Neural cell (in vitro differentiated cells): ENCODE measurements around the gene SSX2IP. TPM values are rescaled to one million over a fixed set of nuclear protein-coding genes. Genes with fewer than 3 reads are reported as not detected.

ENCODE experiments used
- H2AFZ ChIP-seq: fragments of 200-600, 300-800 bp; sonication (generic), shearing (Covaris generic); 2 replicates; pipeline ENCODE4 v1.6.0; 2014; ENCODE audit warnings: low read depth, mild to moderate bottlenecking, antibody characterized with exemption, low read length, moderate library complexity
- H3F3A ChIP-seq: fragments of 200-600 bp; shearing (Covaris generic); 2 replicates; pipeline ENCODE4 v1.6.1; 2016; ENCODE audit warnings: mild to moderate bottlenecking, moderate library complexity, mixed read lengths, antibody characterized with exemption, low read length; ENCODE audit not compliant: insufficient read depth, poor library complexity, severe bottlenecking
- H3K27ac ChIP-seq: fragments of 200-600, 300-800 bp; sonication (generic), shearing (Covaris generic); 2 replicates; pipeline ENCODE4 v1.5.1; 2014; ENCODE audit warnings: mild to moderate bottlenecking, low read length, moderate library complexity
- H3K27me3 ChIP-seq: fragments of 300-800, 200-600 bp; sonication (generic), shearing (Covaris generic); 2 replicates; pipeline ENCODE4 v1.6.0; 2014; ENCODE audit warnings: mild to moderate bottlenecking, low read depth, low read length, moderate library complexity; ENCODE audit not compliant: insufficient read depth
- H3K36me3 ChIP-seq: fragments of 300-800, 200-600 bp; sonication (generic), shearing (Covaris generic); 2 replicates; pipeline ENCODE4 v1.5.1; 2014; ENCODE audit warnings: mild to moderate bottlenecking, antibody characterized with exemption, low read length, moderate library complexity; ENCODE audit not compliant: insufficient read depth
- H3K4me2 ChIP-seq: fragments of 300-800, 200-600 bp; sonication (generic), shearing (Covaris generic); 2 replicates; pipeline ENCODE4 v1.6.0; 2014; ENCODE audit warnings: mild to moderate bottlenecking, low read length
- H3K4me3 ChIP-seq: fragments of 300-800, 200-600 bp; sonication (generic), shearing (Covaris generic); 2 replicates; pipeline ENCODE4 v1.5.1; 2014; ENCODE audit warnings: mild to moderate bottlenecking, low read length, moderate library complexity
- H3K79me2 ChIP-seq: fragments of 200-600 bp; shearing (Covaris generic); replicated peaks from 2 replicates; pipeline ENCODE4 v1.6.0; 2014; ENCODE audit warnings: mild to moderate bottlenecking, low read length, moderate library complexity; ENCODE audit not compliant: insufficient read depth
- H3K9ac ChIP-seq: fragments of 300-800, 200-600 bp; sonication (generic), shearing (Covaris generic); 2 replicates; pipeline ENCODE4 v1.6.1; 2016; ENCODE audit warnings: mild to moderate bottlenecking, low read length, mixed read lengths
- H3K9me2 ChIP-seq: fragments of 200-600 bp; shearing (Covaris generic); 2 replicates; pipeline ENCODE4 v1.6.1; 2016; ENCODE audit warnings: mild to moderate bottlenecking, low read length, mixed read lengths; ENCODE audit not compliant: insufficient read depth
- H3K9me3 ChIP-seq: fragments of 200-600, 300-800 bp; sonication (generic), shearing (Covaris generic); 2 replicates; pipeline ENCODE4 v1.6.1; 2016; ENCODE audit warnings: mild to moderate bottlenecking, mixed run types, low read length, moderate library complexity, mixed read lengths
- H4K20me1 ChIP-seq: fragments of 200-600 bp; shearing (Covaris generic); 2 replicates; pipeline ENCODE4 v1.6.1; 2016; ENCODE audit warnings: mild to moderate bottlenecking, mixed run types; ENCODE audit not compliant: insufficient read depth
- EP300 ChIP-seq: fragments of 450-650 bp; conservative IDR thresholded peaks from 2 replicates; pipeline ENCODE4 v1.6.1; 2014; ENCODE audit warnings: antibody characterized with exemption, mild to moderate bottlenecking, moderate library complexity; ENCODE audit not compliant: poor library complexity, severe bottlenecking
- EZH2 ChIP-seq: fragments of 200-600, 300-800 bp; shearing (Covaris generic), sonication (generic); IDR thresholded peaks from 2 replicates; pipeline ENCODE4 v1.6.1; 2014; ENCODE audit warnings: antibody characterized with exemption, low read length, borderline replicate concordance, mild to moderate bottlenecking; ENCODE audit not compliant: insufficient read depth, poor library complexity, severe bottlenecking
- MXI1 ChIP-seq: fragments of 450-650 bp; conservative IDR thresholded peaks from 2 replicates; pipeline ENCODE4 v1.6.1; 2014; ENCODE audit warnings: antibody characterized with exemption, mild to moderate bottlenecking; ENCODE audit not compliant: poor library complexity, severe bottlenecking
- POLR2AphosphoS5 ChIP-seq: IDR thresholded peaks from 2 replicates; pipeline ENCODE4 v1.6.1; 2012
- RAD21 ChIP-seq: fragments of 450-650 bp; conservative IDR thresholded peaks from 2 replicates; pipeline ENCODE4 v1.6.1; 2014; ENCODE audit warnings: antibody characterized with exemption, mild to moderate bottlenecking, moderate library complexity
- SMC3 ChIP-seq: fragments of 450-650 bp; conservative IDR thresholded peaks from 2 replicates; pipeline ENCODE4 v1.6.1; 2014; ENCODE audit warnings: antibody characterized with exemption, mild to moderate bottlenecking, moderate library complexity; ENCODE audit not compliant: poor library complexity
- TAF1 ChIP-seq: IDR thresholded peaks from 2 replicates; pipeline ENCODE4 v1.6.1; 2012; ENCODE audit warnings: low read depth
- polyA plus RNA-seq: library from polyadenylated mRNA; depleted of rRNA; stranded (reverse); fragments of >200 nt; gene quantifications from 2 replicates; pipeline ENCODE4 v1.2.3, GENCODE V29; 2014
- TF ChIP-seq, protein P1 (sequence below): IDR thresholded peaks from 2 replicates; pipeline ENCODE4 v1.6.1; 2012; ENCODE audit warnings: borderline replicate concordance
- TF ChIP-seq, protein P2 (sequence below): fragments of 450-650 bp; IDR thresholded peaks from 2 replicates; pipeline ENCODE4 v1.5.1; 2014; ENCODE audit warnings: antibody characterized with exemption, mild to moderate bottlenecking, moderate library complexity; ENCODE audit not compliant: poor library complexity, severe bottlenecking

SSX2IP gene
- polyA plus RNA-seq, 1 donor from 2014 or later: 21.7 TPM

DNA sequence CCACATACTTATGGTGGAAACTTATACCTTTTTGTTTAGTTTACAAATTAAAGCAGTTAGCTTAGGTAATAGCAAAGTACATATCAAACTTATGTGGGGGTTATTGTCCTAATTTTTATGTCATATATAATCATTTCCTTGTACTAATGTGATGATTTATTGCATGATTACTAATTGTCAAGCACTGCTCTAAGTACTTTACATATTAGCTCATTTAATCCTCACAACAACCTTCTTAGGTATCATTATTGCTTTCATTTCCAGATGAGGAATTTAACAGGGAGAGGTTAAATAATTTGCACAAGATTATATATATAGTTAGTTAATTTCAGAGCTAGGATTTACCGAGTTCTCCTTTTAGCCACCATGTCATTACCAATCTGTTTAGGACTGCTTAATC is 11.9 kb upstream of the SSX2IP start:
- no peak overlapping the region for H3K4me2 ChIP-seq
- no peaks in the 10 kb centered on the region for H3K27me3 ChIP-seq
- H3K9me2 ChIP-seq: no peaks in the 10 kb centered on the region
- no peak overlapping the region for H3K9ac ChIP-seq
- H2AFZ ChIP-seq: no peak overlapping the region
- TF ChIP-seq, protein P1, sequence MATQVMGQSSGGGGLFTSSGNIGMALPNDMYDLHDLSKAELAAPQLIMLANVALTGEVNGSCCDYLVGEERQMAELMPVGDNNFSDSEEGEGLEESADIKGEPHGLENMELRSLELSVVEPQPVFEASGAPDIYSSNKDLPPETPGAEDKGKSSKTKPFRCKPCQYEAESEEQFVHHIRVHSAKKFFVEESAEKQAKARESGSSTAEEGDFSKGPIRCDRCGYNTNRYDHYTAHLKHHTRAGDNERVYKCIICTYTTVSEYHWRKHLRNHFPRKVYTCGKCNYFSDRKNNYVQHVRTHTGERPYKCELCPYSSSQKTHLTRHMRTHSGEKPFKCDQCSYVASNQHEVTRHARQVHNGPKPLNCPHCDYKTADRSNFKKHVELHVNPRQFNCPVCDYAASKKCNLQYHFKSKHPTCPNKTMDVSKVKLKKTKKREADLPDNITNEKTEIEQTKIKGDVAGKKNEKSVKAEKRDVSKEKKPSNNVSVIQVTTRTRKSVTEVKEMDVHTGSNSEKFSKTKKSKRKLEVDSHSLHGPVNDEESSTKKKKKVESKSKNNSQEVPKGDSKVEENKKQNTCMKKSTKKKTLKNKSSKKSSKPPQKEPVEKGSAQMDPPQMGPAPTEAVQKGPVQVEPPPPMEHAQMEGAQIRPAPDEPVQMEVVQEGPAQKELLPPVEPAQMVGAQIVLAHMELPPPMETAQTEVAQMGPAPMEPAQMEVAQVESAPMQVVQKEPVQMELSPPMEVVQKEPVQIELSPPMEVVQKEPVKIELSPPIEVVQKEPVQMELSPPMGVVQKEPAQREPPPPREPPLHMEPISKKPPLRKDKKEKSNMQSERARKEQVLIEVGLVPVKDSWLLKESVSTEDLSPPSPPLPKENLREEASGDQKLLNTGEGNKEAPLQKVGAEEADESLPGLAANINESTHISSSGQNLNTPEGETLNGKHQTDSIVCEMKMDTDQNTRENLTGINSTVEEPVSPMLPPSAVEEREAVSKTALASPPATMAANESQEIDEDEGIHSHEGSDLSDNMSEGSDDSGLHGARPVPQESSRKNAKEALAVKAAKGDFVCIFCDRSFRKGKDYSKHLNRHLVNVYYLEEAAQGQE: no peak
- TF ChIP-seq RAD21: no peak
- TF ChIP-seq MXI1: no peak
- no peak for TF ChIP-seq EP300
- TF ChIP-seq POLR2AphosphoS5: no peak
- no peak for TF ChIP-seq SMC3
- TF ChIP-seq, protein P2, sequence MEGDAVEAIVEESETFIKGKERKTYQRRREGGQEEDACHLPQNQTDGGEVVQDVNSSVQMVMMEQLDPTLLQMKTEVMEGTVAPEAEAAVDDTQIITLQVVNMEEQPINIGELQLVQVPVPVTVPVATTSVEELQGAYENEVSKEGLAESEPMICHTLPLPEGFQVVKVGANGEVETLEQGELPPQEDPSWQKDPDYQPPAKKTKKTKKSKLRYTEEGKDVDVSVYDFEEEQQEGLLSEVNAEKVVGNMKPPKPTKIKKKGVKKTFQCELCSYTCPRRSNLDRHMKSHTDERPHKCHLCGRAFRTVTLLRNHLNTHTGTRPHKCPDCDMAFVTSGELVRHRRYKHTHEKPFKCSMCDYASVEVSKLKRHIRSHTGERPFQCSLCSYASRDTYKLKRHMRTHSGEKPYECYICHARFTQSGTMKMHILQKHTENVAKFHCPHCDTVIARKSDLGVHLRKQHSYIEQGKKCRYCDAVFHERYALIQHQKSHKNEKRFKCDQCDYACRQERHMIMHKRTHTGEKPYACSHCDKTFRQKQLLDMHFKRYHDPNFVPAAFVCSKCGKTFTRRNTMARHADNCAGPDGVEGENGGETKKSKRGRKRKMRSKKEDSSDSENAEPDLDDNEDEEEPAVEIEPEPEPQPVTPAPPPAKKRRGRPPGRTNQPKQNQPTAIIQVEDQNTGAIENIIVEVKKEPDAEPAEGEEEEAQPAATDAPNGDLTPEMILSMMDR: no peak
- TF ChIP-seq EZH2: no peak
- TF ChIP-seq TAF1: no peak
- no peaks in the 10 kb centered on the region for H3K9me3 ChIP-seq
- H3K27ac ChIP-seq: no peak overlapping the region
- H3K36me3 ChIP-seq: no peaks in the 10 kb centered on the region
- no peaks in the 10 kb centered on the region for H4K20me1 ChIP-seq
- H3F3A ChIP-seq: no peaks in the 10 kb centered on the region
- H3K4me3 ChIP-seq: no peak overlapping the region
- H3K79me2 ChIP-seq: no peaks in the 10 kb centered on the region

DNA sequence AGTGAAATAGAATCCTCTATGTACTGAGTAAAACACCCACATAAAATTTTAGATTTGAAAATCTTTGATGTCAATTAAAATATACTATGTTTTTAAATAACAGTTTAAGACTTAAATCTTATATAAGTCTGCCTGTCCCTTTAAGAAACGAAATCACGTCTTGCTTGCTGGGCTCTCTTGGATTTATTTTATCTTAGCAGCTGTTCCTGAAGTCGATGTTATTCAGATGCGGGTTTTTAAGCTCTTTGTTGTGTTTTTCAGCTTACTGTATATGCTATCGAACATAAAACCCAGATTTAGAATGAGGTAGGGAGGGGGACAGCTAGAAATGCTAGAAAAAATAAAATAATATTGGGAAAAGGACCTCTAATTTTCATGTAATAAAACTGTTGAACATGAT is 11.1 kb upstream of the SSX2IP start:
- no peak overlapping the region for H3K27ac ChIP-seq
- no peaks in the 10 kb centered on the region for H3F3A ChIP-seq
- H3K4me3 ChIP-seq: no peak overlapping the region
- H3K9me3 ChIP-seq: no peaks in the 10 kb centered on the region
- no peaks in the 10 kb centered on the region for H4K20me1 ChIP-seq
- H3K4me2 ChIP-seq: no peak overlapping the region
- no peaks in the 10 kb centered on the region for H3K79me2 ChIP-seq
- no peaks in the 10 kb centered on the region for H3K9me2 ChIP-seq
- no peak overlapping the region for H2AFZ ChIP-seq
- no peak overlapping the region for H3K9ac ChIP-seq
- TF ChIP-seq, protein P1: no peak
- H3K36me3 ChIP-seq: no peaks in the 10 kb centered on the region
- no peaks in the 10 kb centered on the region for H3K27me3 ChIP-seq
